ENCODE measurements around the gene ANKRD20A1. TPM values are rescaled to one million over a fixed set of nuclear protein-coding genes. Genes with fewer than 3 reads are reported as not detected.
"Not testable (repeated sequence)": the region's sequence is repeated elsewhere in the genome, so short reads cannot be mapped to it uniquely, and the experiment has no call there.

The ANKRD20A1 gene
- total RNA-seq (0.44 TPM), polyA plus RNA-seq (ENCODE audit: insufficient read depth in 1 of 8, insufficient read length in 8 of 8, low replicate concordance in 1 of 8) (under 1 TPM in 6 of 8 donors, not detected in 2; 0.05 to 0.69 (median 0.45) TPM)
- long read RNA-seq, donor 1: 0 reads
- long read RNA-seq, donor 2: 0 reads
- long read RNA-seq, donor 3: 0 reads
- long read RNA-seq, donor 4: 0 reads
- long read RNA-seq, donor 5: 0 reads
- long read RNA-seq, donor 6: 0 reads
- long read RNA-seq, donor 7: 0 reads
- long read RNA-seq, donor 8: 0 reads
- long read RNA-seq, donor 9: 0 reads
- long read RNA-seq, donor 10: 0 reads
- long read RNA-seq, donor 11: 0 reads

DNA sequence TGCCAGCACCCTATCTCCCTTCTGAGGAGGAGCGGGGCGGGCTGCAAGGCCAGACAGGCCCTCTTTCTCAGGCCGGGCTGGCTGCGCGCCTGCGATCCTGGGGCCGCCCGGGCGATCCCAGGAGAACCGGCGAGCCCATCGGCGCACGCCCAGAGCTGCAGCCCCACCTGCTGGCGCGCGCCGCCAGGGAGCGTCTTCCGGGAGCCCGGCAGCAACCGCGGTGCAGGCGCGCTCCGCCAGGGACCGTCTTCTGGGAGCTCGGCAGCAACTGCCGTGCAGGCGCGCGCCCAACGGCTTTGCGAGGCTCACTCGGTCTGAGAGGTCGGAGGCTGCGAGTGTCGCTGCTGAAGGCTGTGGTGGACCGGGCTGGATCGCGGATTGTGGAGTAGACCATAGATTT, at the start of gene ANKRD20A1:
TSS of gene ANKRD20A1 (plus strand) at position 61 of the 400 bp plus-strand sequence. CDS start 496 bp downstream, outside the sequence.
- not testable (repeated sequence) for H3K9me3 ChIP-seq (replicated peaks; ENCODE audit: control insufficient read depth, low read depth, low read length); H3K4me1 ChIP-seq (ENCODE audit: control insufficient read depth, insufficient read depth, low read length); H3K4me3 ChIP-seq (ENCODE audit: low read length); H3K27ac ChIP-seq (ENCODE audit: low read length); H3K27me3 ChIP-seq (ENCODE audit: control insufficient read depth, insufficient read depth, low read length); H3K36me3 ChIP-seq (ENCODE audit: control insufficient read depth, insufficient read depth, low read length)
- peak; percentile 12 for DNase-seq
- WGBS (ENCODE audit: insufficient coverage): no CpG with 5 or more reads among the region's 41 CpGs

DNA sequence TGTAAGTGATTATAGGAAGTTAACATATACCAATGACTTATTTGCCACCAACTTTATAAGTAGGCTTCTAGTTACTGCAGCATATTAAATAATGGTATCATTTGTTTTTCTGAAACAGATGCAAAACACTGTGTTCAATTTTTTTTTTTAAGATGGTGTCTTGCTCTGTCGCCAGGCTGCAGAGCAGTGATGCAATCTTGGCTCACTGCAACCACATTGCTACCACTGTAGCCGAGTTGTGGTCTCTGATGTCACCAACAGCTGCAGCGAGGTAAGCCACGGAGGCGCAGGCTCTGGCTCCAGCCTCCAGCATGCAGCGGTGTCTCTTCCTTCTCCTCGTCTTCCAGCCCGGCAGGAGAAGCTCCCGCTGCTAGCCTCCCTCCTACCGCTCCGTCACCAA, 26.6 kb upstream of the ANKRD20A1 start:
- H3K36me3 ChIP-seq (ENCODE audit: control insufficient read depth, insufficient read depth, low read length); H3K9me3 ChIP-seq (replicated peaks; ENCODE audit: control insufficient read depth, low read depth, low read length); DNase-seq; H3K4me1 ChIP-seq (ENCODE audit: control insufficient read depth, insufficient read depth, low read length); H3K4me3 ChIP-seq (ENCODE audit: low read length); H3K27ac ChIP-seq (ENCODE audit: low read length); H3K27me3 ChIP-seq (ENCODE audit: control insufficient read depth, insufficient read depth, low read length): not testable (repeated sequence)
- no CpG with 5 or more reads among the region's 11 CpGs for WGBS (ENCODE audit: insufficient coverage)
